ENCODE data around the gene BCR.

DNA sequence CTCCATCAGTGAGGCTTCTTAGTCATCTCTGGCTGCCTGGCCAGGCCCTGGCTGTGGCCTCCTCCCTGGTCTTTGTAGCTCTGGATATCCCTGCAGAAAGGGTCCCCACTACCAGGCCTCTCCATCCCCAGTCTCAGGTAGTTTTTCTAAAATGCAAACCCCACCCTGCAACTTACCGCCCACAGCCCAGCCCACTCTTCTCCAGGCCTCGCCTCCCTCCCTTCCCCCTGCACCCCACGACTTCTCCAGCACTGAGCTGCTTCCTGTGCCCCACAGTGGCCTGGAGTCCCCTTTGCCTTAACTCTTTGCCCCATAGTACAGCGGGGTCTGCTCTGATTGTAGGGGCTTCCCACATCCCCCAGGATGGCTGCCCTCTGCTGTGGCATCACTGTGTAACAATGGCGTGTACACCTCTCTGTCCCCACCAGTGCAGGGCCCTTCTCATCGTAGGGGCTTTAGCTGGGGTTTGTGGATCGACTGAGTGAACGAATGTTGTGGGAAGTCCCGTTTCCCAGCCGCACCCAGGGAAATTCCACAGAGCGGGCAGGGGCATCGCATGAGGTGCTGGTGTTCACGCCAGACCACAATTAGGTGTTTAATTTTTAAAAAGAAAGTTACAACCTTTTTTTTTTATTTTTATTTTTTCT, 111.6 kb downstream of the BCR start:
- TF ChIP-seq, protein P1, sequence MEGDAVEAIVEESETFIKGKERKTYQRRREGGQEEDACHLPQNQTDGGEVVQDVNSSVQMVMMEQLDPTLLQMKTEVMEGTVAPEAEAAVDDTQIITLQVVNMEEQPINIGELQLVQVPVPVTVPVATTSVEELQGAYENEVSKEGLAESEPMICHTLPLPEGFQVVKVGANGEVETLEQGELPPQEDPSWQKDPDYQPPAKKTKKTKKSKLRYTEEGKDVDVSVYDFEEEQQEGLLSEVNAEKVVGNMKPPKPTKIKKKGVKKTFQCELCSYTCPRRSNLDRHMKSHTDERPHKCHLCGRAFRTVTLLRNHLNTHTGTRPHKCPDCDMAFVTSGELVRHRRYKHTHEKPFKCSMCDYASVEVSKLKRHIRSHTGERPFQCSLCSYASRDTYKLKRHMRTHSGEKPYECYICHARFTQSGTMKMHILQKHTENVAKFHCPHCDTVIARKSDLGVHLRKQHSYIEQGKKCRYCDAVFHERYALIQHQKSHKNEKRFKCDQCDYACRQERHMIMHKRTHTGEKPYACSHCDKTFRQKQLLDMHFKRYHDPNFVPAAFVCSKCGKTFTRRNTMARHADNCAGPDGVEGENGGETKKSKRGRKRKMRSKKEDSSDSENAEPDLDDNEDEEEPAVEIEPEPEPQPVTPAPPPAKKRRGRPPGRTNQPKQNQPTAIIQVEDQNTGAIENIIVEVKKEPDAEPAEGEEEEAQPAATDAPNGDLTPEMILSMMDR (optimal IDR thresholded peaks at IDR 0.05 in 1 of 3, IDR thresholded peaks at IDR 0.05 in 1 of 3, conservative IDR thresholded peaks at IDR 0.05 in 1 of 3; ENCODE audit: extremely low read depth in 1 of 3, insufficient read depth in 2 of 3, low read length in 3 of 3), result no peak
- TF ChIP-seq EZH2 (IDR thresholded peaks at IDR 0.05; ENCODE audit: low read length), result no peak
